ENCODE measurements around the gene TLE1. TPM values are rescaled to one million over a fixed set of nuclear protein-coding genes. Genes with fewer than 3 reads are reported as not detected.
A peak's percentile ranks its signal among the peaks of the same experiment; 100 is the strongest.

Gene TLE1
- total and polyA plus RNA-seq, 12 donors: 33.3 to 76.9 (median 49.8) TPM

GRCh38 chr9:81565144-81565543 is 124.2 kb downstream of the TLE1 start:
- H3K27me3 ChIP-seq: no peaks in the 10 kb centered on the region
- TF ChIP-seq CTCF (IDR thresholded peaks at IDR 0.05): no peak
- TF ChIP-seq POLR2A (IDR thresholded peaks at IDR 0.05): no peak
- intact Hi-C loops (cut with DNase I): no loop called here
- no peak overlapping the region for H3K27ac ChIP-seq
- H3K4me1 ChIP-seq (replicated peaks in 1 of 2): peaks cover 5 to 8% of the 10 kb centered on the region in 2 donors
- H3K36me3 ChIP-seq (replicated peaks in 1 of 2): no peaks in the 10 kb centered on the region
- no peaks in the 10 kb centered on the region for H3K9me3 ChIP-seq (replicated peaks in 1 of 3)
- WGBS, 4 donors: 79 to 88% (median 83%) methylated on average over 4 of the region's 4 CpGs
- no peak for DNase-seq
- no peak overlapping the region for H3K4me3 ChIP-seq

- no peak overlapping the region for H3K27ac ChIP-seq
- no peak for DNase-seq
- intact Hi-C loops (cut with DNase I): no loop called here
- H3K27me3 ChIP-seq: no peaks in the 10 kb centered on the region
- no peak for TF ChIP-seq CTCF (IDR thresholded peaks at IDR 0.05)
- TF ChIP-seq POLR2A (IDR thresholded peaks at IDR 0.05): no peak
- H3K4me1 ChIP-seq (replicated peaks in 1 of 2): peaks cover 5 to 8% of the 10 kb centered on the region in 2 donors
- no peaks in the 10 kb centered on the region for H3K36me3 ChIP-seq (replicated peaks in 1 of 2)
- no peaks in the 10 kb centered on the region for H3K9me3 ChIP-seq (replicated peaks in 1 of 3)
- WGBS, 4 donors: 87 to 95% (median 90%) methylated on average over 5 of the region's 5 CpGs
- H3K4me3 ChIP-seq: no peak overlapping the region
Measured at GRCh38 chr9:81564632-81565031, 124.7 kb downstream of the TLE1 start.

GRCh38 chr9:81563739-81564138 is 125.6 kb downstream of the TLE1 start:
- no peak for DNase-seq
- Histone ChIP-seq H3K9me3 (replicated peaks in 1 of 3) (no peaks in the 10 kb centered on the region), H3K4me3 (no peak overlapping the region), H3K36me3 (replicated peaks in 1 of 2) (no peaks in the 10 kb centered on the region), H3K27me3 (no peaks in the 10 kb centered on the region), H3K4me1 (replicated peaks in 1 of 2) (peaks cover 5 to 9% of the 10 kb centered on the region in 2 donors), H3K27ac (no peak overlapping the region)
- TF ChIP-seq CTCF (IDR thresholded peaks at IDR 0.05) (no peak), POLR2A (IDR thresholded peaks at IDR 0.05) (no peak)
- intact Hi-C loops (cut with DNase I): no loop called here
- 92 to 99% (median 96%) methylated on average over 2 of the region's 2 CpGs for WGBS, 4 donors

- DNase-seq: no peak
- Histone ChIP-seq H3K9me3 (replicated peaks in 1 of 3) (no peaks in the 10 kb centered on the region), H3K4me1 (replicated peaks in 1 of 2) (peaks cover 5 to 16% of the 10 kb centered on the region in 2 donors), H3K36me3 (replicated peaks in 1 of 2) (no peaks in the 10 kb centered on the region), H3K27me3 (no peaks in the 10 kb centered on the region), H3K4me3 (no peak overlapping the region), H3K27ac (peak overlapping the region in 3 of 5 donors; percentile 31 to 70 (median 64))
- TF ChIP-seq POLR2A (IDR thresholded peaks at IDR 0.05) (no peak), CTCF (IDR thresholded peaks at IDR 0.05) (no peak)
- WGBS, 4 donors: 83 to 89% (median 87%) methylated on average over 4 of the region's 4 CpGs
- intact Hi-C loops (cut with DNase I): no loop called here
Measured at GRCh38 chr9:81563020-81563407, 126.3 kb downstream of the TLE1 start.

All from adrenal gland (tissue), 12 donors.